ENCODE data around the gene HNF1B.

Gene HNF1B

GRCh38 chr17:37774504-37774903, 29.6 kb upstream of the HNF1B start:
- Histone ChIP-seq H3K4me3 (ENCODE audit: low read depth, low read length) (no peak overlapping the region), H3K27me3 (ENCODE audit: insufficient read depth, low read depth, severe bottlenecking) (no peaks in the 10 kb centered on the region), H3K27ac (no peak overlapping the region), H3K9me3 (ENCODE audit: severe bottlenecking) (no peaks in the 10 kb centered on the region), H3K36me3 (no peaks in the 10 kb centered on the region)
- TF ChIP-seq CTCF (IDR thresholded peaks at IDR 0.05; ENCODE audit: low read depth, low read length), result no peak
- DNase-seq, result no peak

GRCh38 chr17:37772982-37773381, 28.1 kb upstream of the HNF1B start:
- no peaks in the 10 kb centered on the region for H3K36me3 ChIP-seq
- no peaks in the 10 kb centered on the region for H3K27me3 ChIP-seq (ENCODE audit: insufficient read depth, low read depth, severe bottlenecking)
- TF ChIP-seq CTCF (IDR thresholded peaks at IDR 0.05; ENCODE audit: low read depth, low read length), result no peak
- H3K27ac ChIP-seq, result no peak overlapping the region
- peaks cover 7% of the 10 kb centered on the region for H3K9me3 ChIP-seq (ENCODE audit: severe bottlenecking)
- DNase-seq, result no peak
- H3K4me3 ChIP-seq (ENCODE audit: low read depth, low read length), result no peak overlapping the region

GRCh38 chr17:37770631-37771518, 26.0 kb upstream of the HNF1B start:
- no peaks in the 10 kb centered on the region for H3K27me3 ChIP-seq (ENCODE audit: insufficient read depth, low read depth, severe bottlenecking)
- peak; percentile 90 for TF ChIP-seq CTCF (IDR thresholded peaks at IDR 0.05; ENCODE audit: low read depth, low read length)

GRCh38 chr17:37769050-37769449, 24.2 kb upstream of the HNF1B start:
- Histone ChIP-seq H3K27me3 (ENCODE audit: insufficient read depth, low read depth, severe bottlenecking) (no peaks in the 10 kb centered on the region), H3K9me3 (ENCODE audit: severe bottlenecking) (peaks cover 9% of the 10 kb centered on the region), H3K4me3 (ENCODE audit: low read depth, low read length) (no peak overlapping the region), H3K27ac (no peak overlapping the region), H3K36me3 (no peaks in the 10 kb centered on the region)
- no peak for TF ChIP-seq CTCF (IDR thresholded peaks at IDR 0.05; ENCODE audit: low read depth, low read length)
- no peak for DNase-seq

More at GRCh38 chr17:37770631-37771518, 26.0 kb upstream of the HNF1B start:
- Histone ChIP-seq H3K27ac (no peak overlapping the region), H3K9me3 (ENCODE audit: severe bottlenecking) (peaks cover 9% of the 10 kb centered on the region), H3K4me3 (ENCODE audit: low read depth, low read length) (no peak overlapping the region), H3K36me3 (no peaks in the 10 kb centered on the region)
- DNase-seq, result peak; percentile 73

- no peak for TF ChIP-seq CTCF (IDR thresholded peaks at IDR 0.05; ENCODE audit: low read depth, low read length)
- H3K27me3 ChIP-seq (ENCODE audit: insufficient read depth, low read depth, severe bottlenecking), result no peaks in the 10 kb centered on the region
- peaks cover 9% of the 10 kb centered on the region for H3K9me3 ChIP-seq (ENCODE audit: severe bottlenecking)
- no peak for DNase-seq
- H3K27ac ChIP-seq, result no peak overlapping the region
- no peaks in the 10 kb centered on the region for H3K36me3 ChIP-seq
- no peak overlapping the region for H3K4me3 ChIP-seq (ENCODE audit: low read depth, low read length)
These were observed 23.6 kb upstream of the HNF1B start for GRCh38 chr17:37768438-37768837.
